Measurements from ENCODE around the gene EFHD1. TPM values are rescaled to one million over a fixed set of nuclear protein-coding genes. Genes with fewer than 3 reads are reported as not detected.

EFHD1 gene
- total RNA-seq, 4 donors from 2014 or later = 1.6 to 6.1 (median 3.7) TPM; not detected in 1

- no peaks in the 10 kb centered on the region for H3K9me3 ChIP-seq
- H3K27me3 ChIP-seq = peaks cover 60% of the 10 kb centered on the region
- H3K4me1 ChIP-seq = peaks cover 3 to 14% (median 9%) of the 10 kb centered on the region in 4 donors
- intact Hi-C loops (cut with DNase I; ENCODE audit: low total_unique reads) = no loop called here
- in situ Hi-C loops (cut with MboI; ENCODE audit: low pct_ligation_motif_present in 1 of 4, low pct_unique_long_range_greater_than_20kb in 1 of 4, low sequenced_read_pairs in 3 of 4) = no loop called here
- TF ChIP-seq POLR2A (IDR thresholded peaks at IDR 0.05) (no peak), POLR2AphosphoS5 (IDR thresholded peaks at IDR 0.05) (no peak), EP300 (IDR thresholded peaks at IDR 0.05; ENCODE audit: low read depth) (no peak)
- TF ChIP-seq, protein P1, sequence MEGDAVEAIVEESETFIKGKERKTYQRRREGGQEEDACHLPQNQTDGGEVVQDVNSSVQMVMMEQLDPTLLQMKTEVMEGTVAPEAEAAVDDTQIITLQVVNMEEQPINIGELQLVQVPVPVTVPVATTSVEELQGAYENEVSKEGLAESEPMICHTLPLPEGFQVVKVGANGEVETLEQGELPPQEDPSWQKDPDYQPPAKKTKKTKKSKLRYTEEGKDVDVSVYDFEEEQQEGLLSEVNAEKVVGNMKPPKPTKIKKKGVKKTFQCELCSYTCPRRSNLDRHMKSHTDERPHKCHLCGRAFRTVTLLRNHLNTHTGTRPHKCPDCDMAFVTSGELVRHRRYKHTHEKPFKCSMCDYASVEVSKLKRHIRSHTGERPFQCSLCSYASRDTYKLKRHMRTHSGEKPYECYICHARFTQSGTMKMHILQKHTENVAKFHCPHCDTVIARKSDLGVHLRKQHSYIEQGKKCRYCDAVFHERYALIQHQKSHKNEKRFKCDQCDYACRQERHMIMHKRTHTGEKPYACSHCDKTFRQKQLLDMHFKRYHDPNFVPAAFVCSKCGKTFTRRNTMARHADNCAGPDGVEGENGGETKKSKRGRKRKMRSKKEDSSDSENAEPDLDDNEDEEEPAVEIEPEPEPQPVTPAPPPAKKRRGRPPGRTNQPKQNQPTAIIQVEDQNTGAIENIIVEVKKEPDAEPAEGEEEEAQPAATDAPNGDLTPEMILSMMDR (IDR thresholded peaks at IDR 0.05) = no peak
- H3K36me3 ChIP-seq = no peaks in the 10 kb centered on the region
- H3K4me3 ChIP-seq = no peak overlapping the region
- H3K27ac ChIP-seq = peak overlapping the region in 2 of 4 donors; percentile 27 to 38
- no peak for DNase-seq
- WGBS, 2 donors (ENCODE audit: low coverage in 1 of 2) = 87% methylated on average over 10 of the region's 10 CpGs; no CpG with 5 or more reads in 1 of the 2 donors
Observed at GRCh38 chr2:232628466-232629128, 4.8 kb upstream of the EFHD1 start.

DNA sequence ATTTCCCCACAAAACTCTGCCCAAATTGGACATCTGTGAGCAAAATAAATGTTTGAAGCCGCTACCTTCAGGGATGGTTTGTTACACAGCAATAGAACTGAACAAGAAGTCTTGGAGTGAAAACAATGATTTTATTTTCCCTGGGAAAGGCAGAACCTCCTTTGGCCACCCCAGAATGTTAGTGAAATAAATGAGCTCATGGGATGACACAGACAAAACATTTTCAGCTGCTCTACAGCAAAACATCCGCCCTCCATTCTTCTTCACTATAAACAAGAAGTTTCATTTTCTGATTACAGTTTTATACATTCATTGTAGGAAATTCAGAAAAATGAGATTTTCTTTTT is 4.3 kb upstream of the EFHD1 start:
- H3K4me3 ChIP-seq = no peak overlapping the region
- peaks cover 65% of the 10 kb centered on the region for H3K27me3 ChIP-seq
- 75 to 100% methylated on average over 1 to 2 of the region's 2 CpGs for WGBS, 2 donors (ENCODE audit: low coverage in 1 of 2)
- intact Hi-C loops (cut with DNase I; ENCODE audit: low total_unique reads) = no loop called here
- H3K27ac ChIP-seq = peak overlapping the region in 2 of 4 donors; percentile 27 to 38
- no peak for DNase-seq
- H3K36me3 ChIP-seq = no peaks in the 10 kb centered on the region
- H3K9me3 ChIP-seq = no peaks in the 10 kb centered on the region
- TF ChIP-seq EP300 (IDR thresholded peaks at IDR 0.05; ENCODE audit: low read depth) (no peak), POLR2AphosphoS5 (IDR thresholded peaks at IDR 0.05) (no peak), POLR2A (IDR thresholded peaks at IDR 0.05) (no peak)
- TF ChIP-seq, protein P1 (IDR thresholded peaks at IDR 0.05) = no peak
- peaks cover 3 to 19% (median 14%) of the 10 kb centered on the region in 4 donors for H3K4me1 ChIP-seq
- in situ Hi-C loops (cut with MboI; ENCODE audit: low pct_ligation_motif_present in 1 of 4, low pct_unique_long_range_greater_than_20kb in 1 of 4, low sequenced_read_pairs in 3 of 4) = no loop called here

- Histone ChIP-seq H3K9me3 (no peaks in the 10 kb centered on the region), H3K27ac (peak overlapping the region; percentile 45 to 80 (median 62)), H3K27me3 (peaks cover 83% of the 10 kb centered on the region), H3K4me1 (peaks cover 3 to 24% (median 17%) of the 10 kb centered on the region in 4 donors), H3K36me3 (no peaks in the 10 kb centered on the region), H3K4me3 (peak overlapping the region; percentile 17 to 52 (median 38))
- WGBS, 2 donors (ENCODE audit: low coverage in 1 of 2) = 37 to 43% methylated on average over 9 to 19 of the region's 19 CpGs
- TF ChIP-seq POLR2A (IDR thresholded peaks at IDR 0.05) (no peak), EP300 (IDR thresholded peaks at IDR 0.05; ENCODE audit: low read depth) (no peak), POLR2AphosphoS5 (IDR thresholded peaks at IDR 0.05) (no peak)
- TF ChIP-seq, protein P1 (IDR thresholded peaks at IDR 0.05) = no peak
- no peak for DNase-seq
- intact Hi-C loops (cut with DNase I; ENCODE audit: low total_unique reads) (no loop called here), in situ Hi-C loops (cut with MboI; ENCODE audit: low pct_ligation_motif_present in 1 of 4, low pct_unique_long_range_greater_than_20kb in 1 of 4, low sequenced_read_pairs in 3 of 4) (no loop called here)
Observed at GRCh38 chr2:232632229-232632903, 1.0 kb upstream of the EFHD1 start.

DNA sequence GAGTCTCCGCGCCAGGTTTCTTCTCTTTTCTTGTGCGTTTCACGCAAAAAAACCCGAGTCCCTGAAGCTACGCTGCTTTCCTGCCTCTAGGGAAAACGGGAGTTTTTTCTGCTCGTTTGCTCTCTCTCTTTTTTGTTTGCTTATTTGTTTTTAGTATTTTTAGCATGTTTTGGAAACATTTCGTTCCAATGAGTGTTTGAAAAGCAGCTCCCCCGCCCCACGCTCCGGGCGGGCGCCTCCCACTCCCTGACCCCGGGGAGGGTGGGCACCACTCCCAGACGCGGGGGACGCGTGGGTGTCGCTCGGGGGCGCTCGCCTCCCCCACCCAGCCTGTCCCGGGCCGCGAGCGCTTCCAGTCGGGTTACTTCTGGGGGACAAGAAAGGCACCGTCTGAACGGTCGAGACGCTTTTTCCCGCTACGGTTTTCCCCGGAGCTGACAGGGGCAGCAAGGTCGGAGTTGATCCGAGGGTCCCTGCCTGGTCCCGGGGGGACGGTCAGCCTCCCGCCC is 446 bp upstream of the EFHD1 start:
- no peak for TF ChIP-seq POLR2A (IDR thresholded peaks at IDR 0.05)
- TF ChIP-seq POLR2AphosphoS5 (IDR thresholded peaks at IDR 0.05) = peak in 1 of 3 donors; percentile 58
- in situ Hi-C loops (cut with MboI; ENCODE audit: low pct_ligation_motif_present in 1 of 4, low pct_unique_long_range_greater_than_20kb in 1 of 4, low sequenced_read_pairs in 3 of 4) (no loop called here), intact Hi-C loops (cut with DNase I; ENCODE audit: low total_unique reads) (no loop called here)
- Histone ChIP-seq H3K9me3 (no peaks in the 10 kb centered on the region), H3K4me1 (peaks cover 3 to 24% (median 17%) of the 10 kb centered on the region in 4 donors), H3K4me3 (peak overlapping the region; percentile 17 to 52 (median 38)), H3K27ac (peak overlapping the region; percentile 45 to 80 (median 62)), H3K36me3 (no peaks in the 10 kb centered on the region), H3K27me3 (peaks cover 83% of the 10 kb centered on the region)
- DNase-seq = peak; percentile 35
- 0 to 2% methylated on average over 4 to 38 of the region's 40 CpGs for WGBS, 2 donors (ENCODE audit: low coverage in 1 of 2)

Measured in transverse colon (tissue), 4 donors.